Astrocyte (in vitro differentiated cells and primary cell): ENCODE results near the gene CLMP. TPM values are rescaled to one million over a fixed set of nuclear protein-coding genes. Genes with fewer than 3 reads are reported as not detected.

Experiments
- DNase-seq: peaks from one replicate; pipeline ENCODE4 v3.0.0-alpha.2; 2010; ENCODE audit warnings: low read depth
- FAIRE-seq: peaks from 2 replicates; lab custom pipeline; 2011; peaks lifted over from hg19 to GRCh38; lab: Jason Lieb, UNC
- H2AFZ ChIP-seq: 2 replicates; pipeline ENCODE4 v1.6.0; 2012; ENCODE audit warnings: low read depth, low read length, inconsistent platforms
- H3K27ac ChIP-seq: 2 replicates; pipeline ENCODE4 v1.5.1; 2011; ENCODE audit warnings: low read depth, low read length, inconsistent platforms
- H3K27me3 ChIP-seq: 2 replicates; pipeline ENCODE4 v1.6.0; 2011; ENCODE audit warnings: low read length, inconsistent platforms; ENCODE audit not compliant: insufficient read depth
- H3K36me3 ChIP-seq: 2 replicates; pipeline ENCODE4 v1.5.1; 2011; ENCODE audit warnings: low read length, inconsistent platforms; ENCODE audit not compliant: insufficient read depth
- H3K4me1 ChIP-seq: 2 replicates; pipeline ENCODE4 v1.5.1; 2011; ENCODE audit warnings: low read length, inconsistent platforms; ENCODE audit not compliant: insufficient read depth
- H3K4me2 ChIP-seq: 2 replicates; pipeline ENCODE4 v1.6.0; 2012; ENCODE audit warnings: low read length, inconsistent platforms
- H3K4me3 ChIP-seq: 2 replicates; pipeline ENCODE4 v1.5.1; 2011; ENCODE audit warnings: low read depth, mild to moderate bottlenecking, low read length, inconsistent platforms; ENCODE audit not compliant: insufficient read depth
- H3K79me2 ChIP-seq: 2 replicates; pipeline ENCODE4 v1.6.0; 2012; ENCODE audit warnings: mild to moderate bottlenecking, low read length, inconsistent platforms; ENCODE audit not compliant: insufficient read depth
- H3K9ac ChIP-seq: 2 replicates; pipeline ENCODE4 v1.6.0; 2012; ENCODE audit warnings: mild to moderate bottlenecking, low read length, inconsistent platforms
- H3K9me3 ChIP-seq: 2 replicates; pipeline ENCODE4 v1.5.1; 2012; ENCODE audit warnings: low read depth, mild to moderate bottlenecking, low read length, inconsistent platforms; ENCODE audit not compliant: insufficient read depth
- H4K20me1 ChIP-seq: 2 replicates; pipeline ENCODE4 v1.6.0; 2012; ENCODE audit warnings: low read length, inconsistent platforms; ENCODE audit not compliant: insufficient read depth
- H3K27ac Mint-ChIP-seq: one replicate; pipeline ENCODE4 v1.8.0; 2021; ENCODE audit warnings: mild to moderate bottlenecking, mixed read lengths; ENCODE audit not compliant: unreplicated experiment
- H3K27me3 Mint-ChIP-seq: one replicate; pipeline ENCODE4 v1.8.0; 2021; ENCODE audit warnings: low read depth, mixed read lengths; ENCODE audit not compliant: unreplicated experiment
- H3K36me3 Mint-ChIP-seq: one replicate; pipeline ENCODE4 v1.8.0; 2021; ENCODE audit warnings: low read depth, mixed read lengths; ENCODE audit not compliant: unreplicated experiment
- H3K4me1 Mint-ChIP-seq: one replicate; pipeline ENCODE4 v1.8.0; 2021; ENCODE audit warnings: low read depth, mixed read lengths; ENCODE audit not compliant: unreplicated experiment
- H3K4me3 Mint-ChIP-seq: one replicate; pipeline ENCODE4 v1.8.0; 2021; ENCODE audit warnings: mild to moderate bottlenecking, moderate library complexity, mixed read lengths; ENCODE audit not compliant: unreplicated experiment
- H3K9me3 Mint-ChIP-seq: one replicate; pipeline ENCODE4 v1.8.0; 2021; ENCODE audit warnings: mild to moderate bottlenecking, mixed read lengths; ENCODE audit not compliant: unreplicated experiment
- EZH2 ChIP-seq: IDR thresholded peaks from 2 replicates; pipeline ENCODE4 v1.6.1; 2012; ENCODE audit warnings: mild to moderate bottlenecking, low read length, inconsistent platforms; ENCODE audit not compliant: insufficient read depth
- total RNA-seq: library from RNA; stranded (reverse); gene quantifications from 2 replicates; pipeline ENCODE4 v1.2.1, GENCODE V29; 2021
- TF ChIP-seq, protein P1 (sequence below): IDR thresholded peaks from 2 replicates; pipeline ENCODE4 v1.5.1; 2011; ENCODE audit warnings: low read depth, mild to moderate bottlenecking, inconsistent platforms, low read length, moderate library complexity; ENCODE audit not compliant: insufficient read depth

CLMP gene
- total RNA-seq, 1 donor from 2014 or later, result 16.0 TPM

DNA sequence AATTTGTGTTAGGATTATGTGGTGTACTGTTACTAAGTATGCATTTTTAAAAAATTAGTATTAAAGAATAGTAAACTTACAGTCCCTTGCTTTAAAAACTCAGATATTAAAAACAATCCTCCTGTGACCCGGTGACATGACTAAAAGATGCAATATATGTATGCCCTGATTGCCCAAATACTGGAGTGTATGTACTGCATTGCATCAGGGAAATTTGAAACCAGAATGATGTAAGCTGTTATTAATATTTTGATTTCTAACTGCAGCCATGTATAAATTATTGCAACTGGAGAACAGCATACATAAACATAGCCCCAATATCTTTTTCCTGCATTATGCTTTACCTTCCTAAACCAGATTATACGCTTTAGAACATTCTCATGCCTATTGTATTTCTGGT is 129.4 kb downstream of the CLMP start:
- Mint-ChIP-seq H3K4me3 (no peak overlapping the region), H3K9me3 (no peaks in the 10 kb centered on the region), H3K27me3 (no peaks in the 10 kb centered on the region), H3K36me3 (peaks cover 9% of the 10 kb centered on the region), H3K27ac (no peak overlapping the region), H3K4me1 (peaks cover 16% of the 10 kb centered on the region)
- Histone ChIP-seq H3K4me2 (no peak overlapping the region), H3K4me3 (no peak overlapping the region), H3K27ac (no peak overlapping the region), H3K9me3 (no peaks in the 10 kb centered on the region), H2AFZ (no peak overlapping the region), H3K27me3 (no peaks in the 10 kb centered on the region), H3K79me2 (peaks cover 35% of the 10 kb centered on the region), H4K20me1 (peaks cover 13% of the 10 kb centered on the region), H3K4me1 (peaks cover 16% of the 10 kb centered on the region), H3K9ac (no peak overlapping the region), H3K36me3 (peaks cover 7% of the 10 kb centered on the region)
- no peak for DNase-seq
- TF ChIP-seq, protein P1, sequence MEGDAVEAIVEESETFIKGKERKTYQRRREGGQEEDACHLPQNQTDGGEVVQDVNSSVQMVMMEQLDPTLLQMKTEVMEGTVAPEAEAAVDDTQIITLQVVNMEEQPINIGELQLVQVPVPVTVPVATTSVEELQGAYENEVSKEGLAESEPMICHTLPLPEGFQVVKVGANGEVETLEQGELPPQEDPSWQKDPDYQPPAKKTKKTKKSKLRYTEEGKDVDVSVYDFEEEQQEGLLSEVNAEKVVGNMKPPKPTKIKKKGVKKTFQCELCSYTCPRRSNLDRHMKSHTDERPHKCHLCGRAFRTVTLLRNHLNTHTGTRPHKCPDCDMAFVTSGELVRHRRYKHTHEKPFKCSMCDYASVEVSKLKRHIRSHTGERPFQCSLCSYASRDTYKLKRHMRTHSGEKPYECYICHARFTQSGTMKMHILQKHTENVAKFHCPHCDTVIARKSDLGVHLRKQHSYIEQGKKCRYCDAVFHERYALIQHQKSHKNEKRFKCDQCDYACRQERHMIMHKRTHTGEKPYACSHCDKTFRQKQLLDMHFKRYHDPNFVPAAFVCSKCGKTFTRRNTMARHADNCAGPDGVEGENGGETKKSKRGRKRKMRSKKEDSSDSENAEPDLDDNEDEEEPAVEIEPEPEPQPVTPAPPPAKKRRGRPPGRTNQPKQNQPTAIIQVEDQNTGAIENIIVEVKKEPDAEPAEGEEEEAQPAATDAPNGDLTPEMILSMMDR, result no peak
- no peak for TF ChIP-seq EZH2
- FAIRE-seq, result no peak

DNA sequence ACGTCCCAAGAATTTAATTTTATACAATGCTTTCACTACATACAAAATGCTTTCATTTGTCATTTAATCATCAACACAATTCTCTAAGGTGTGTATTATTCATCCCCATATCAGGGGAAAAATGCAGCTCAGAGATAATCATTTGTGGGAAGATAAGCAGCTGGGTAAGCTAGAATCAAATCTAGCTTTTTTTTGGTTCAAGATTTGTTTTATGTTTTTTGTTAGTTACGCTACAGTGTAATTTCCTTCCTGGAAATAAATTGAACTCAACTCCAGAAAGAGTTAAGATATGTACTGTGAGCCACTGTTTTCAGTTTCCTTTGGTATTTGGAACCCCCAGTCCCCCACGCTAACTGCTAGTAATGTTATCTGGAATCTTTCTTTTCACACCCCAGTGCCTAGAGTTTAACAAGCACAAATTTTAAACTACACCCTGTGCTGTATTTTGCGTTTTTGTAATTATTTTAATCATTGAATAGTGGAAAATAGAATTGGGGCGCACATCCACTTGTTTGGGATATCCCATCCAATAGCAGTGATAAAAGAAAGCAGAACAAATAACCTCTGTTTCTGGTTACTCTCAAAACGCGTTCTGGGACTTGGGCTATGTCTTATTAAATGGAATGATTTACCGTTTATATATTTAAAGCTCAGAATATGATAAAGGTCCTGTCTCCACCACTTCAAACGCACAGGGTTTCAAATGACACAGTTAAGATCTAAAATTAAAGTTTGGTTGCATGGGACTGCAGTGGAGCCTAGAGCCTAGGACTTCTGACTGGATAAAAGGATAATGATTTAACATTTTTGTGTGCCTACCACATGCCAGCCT is 131.0 kb downstream of the CLMP start:
- TF ChIP-seq, protein P1, result no peak
- no peak for TF ChIP-seq EZH2
- peaks cover 50% of the 10 kb centered on the region for H3K79me2 ChIP-seq
- peak overlapping the region; percentile 94 for H3K27ac Mint-ChIP-seq
- no peaks in the 10 kb centered on the region for H3K27me3 Mint-ChIP-seq
- H3K4me3 ChIP-seq, result peak overlapping the region; percentile 87
- H3K4me1 Mint-ChIP-seq, result peaks cover 25% of the 10 kb centered on the region
- H3K9me3 ChIP-seq, result no peaks in the 10 kb centered on the region
- peak overlapping the region; percentile 99 for H3K27ac ChIP-seq
- no peaks in the 10 kb centered on the region for H3K9me3 Mint-ChIP-seq
- peaks cover 24% of the 10 kb centered on the region for H3K36me3 Mint-ChIP-seq
- no peaks in the 10 kb centered on the region for H3K27me3 ChIP-seq
- H3K4me2 ChIP-seq, result peak overlapping the region; percentile 97
- DNase-seq, result peak; percentile 37
- peaks cover 29% of the 10 kb centered on the region for H4K20me1 ChIP-seq
- H3K9ac ChIP-seq, result peak overlapping the region; percentile 100
- FAIRE-seq, result no peak
- peaks cover 24% of the 10 kb centered on the region for H3K4me1 ChIP-seq
- peak overlapping the region; percentile 99 for H3K4me3 Mint-ChIP-seq
- H2AFZ ChIP-seq, result no peak overlapping the region
- peaks cover 22% of the 10 kb centered on the region for H3K36me3 ChIP-seq
